Vagina (tissue), 2 donors: ENCODE results near the gene PTPN1.

Experiments used
- CTCF ChIP-seq, 3 experiments: fragments of 450-650 bp in 2 of 3; fragments of 200-600 bp in 1 of 3; sonication (generic) in 1 of 3; IDR thresholded peaks; one replicate each; pipeline ENCODE4 v1.5.1; 2017 to 2019; ENCODE audit warnings: antibody characterized with exemption in 3 of 3, mild to moderate bottlenecking in 2 of 3, moderate library complexity in 2 of 3
- POLR2A ChIP-seq, 2 donors: fragments of 450-650 bp; IDR thresholded peaks; one replicate each; pipeline ENCODE4 v1.6.1; 2017; ENCODE audit warnings: antibody characterized with exemption in 2 of 2, mild to moderate bottlenecking in 2 of 2, moderate library complexity in 2 of 2

- TF ChIP-seq POLR2A (IDR thresholded peaks at IDR 0.05) (no peak), CTCF (IDR thresholded peaks at IDR 0.05) (no peak)
Observed at GRCh38 chr20:50630578-50631263, 120.5 kb downstream of the PTPN1 start.
